ENCODE measurements around the gene ZNF367. TPM values are rescaled to one million over a fixed set of nuclear protein-coding genes. Genes with fewer than 3 reads are reported as not detected.
A peak's percentile ranks its signal among the peaks of the same experiment; 100 is the strongest.

ZNF367 gene
- total and polyA plus RNA-seq, 7 donors, result 0.28 to 3.5 (median 1.4) TPM

GRCh38 chr9:96350866-96351265 lies 67.3 kb downstream of the ZNF367 start:
- Histone ChIP-seq H3K27me3 (no peaks in the 10 kb centered on the region), H3K9me3 (no peaks in the 10 kb centered on the region), H3K4me1 (peaks cover 0 to 4% (median 0%) of the 10 kb centered on the region in 4 donors), H3K27ac (no peak overlapping the region), H3K36me3 (peaks cover 0 to 32% (median 5%) of the 10 kb centered on the region in 4 donors), H3K4me3 (no peak overlapping the region)
- intact Hi-C loops (cut with DNase I), result no loop called here
- DNase-seq, result no peak
- WGBS, 2 donors, result 26 to 66% methylated on average over 1 of the region's 1 CpG
- no peak for TF ChIP-seq POLR2AphosphoS5 (IDR thresholded peaks at IDR 0.05)
- no peak for TF ChIP-seq POLR2A (IDR thresholded peaks at IDR 0.05)
- no peak for TF ChIP-seq EP300 (IDR thresholded peaks at IDR 0.05)
- TF ChIP-seq CTCF (IDR thresholded peaks at IDR 0.05), result no peak

GRCh38 chr9:96348261-96348660 lies 69.9 kb downstream of the ZNF367 start:
- intact Hi-C loops (cut with DNase I), result loop anchor here (5.0 kb wide), 1 partner anchor 309 kb away; the partner anchor contains the start of gene PRXL2C
- no peak overlapping the region for H3K4me3 ChIP-seq
- peaks cover 0 to 26% (median 5%) of the 10 kb centered on the region in 4 donors for H3K36me3 ChIP-seq
- H3K27ac ChIP-seq, result no peak overlapping the region
- H3K27me3 ChIP-seq, result no peaks in the 10 kb centered on the region
- H3K9me3 ChIP-seq, result no peaks in the 10 kb centered on the region
- peaks cover 0 to 18% (median 16%) of the 10 kb centered on the region in 4 donors for H3K4me1 ChIP-seq
- no peak for TF ChIP-seq POLR2AphosphoS5 (IDR thresholded peaks at IDR 0.05)
- TF ChIP-seq POLR2A (IDR thresholded peaks at IDR 0.05), result no peak
- no peak for TF ChIP-seq CTCF (IDR thresholded peaks at IDR 0.05)
- no peak for TF ChIP-seq EP300 (IDR thresholded peaks at IDR 0.05)
- WGBS, 2 donors, result 96 to 97% methylated on average over 5 of the region's 5 CpGs
- no peak for DNase-seq

- TF ChIP-seq CTCF (IDR thresholded peaks at IDR 0.05) (no peak), EP300 (IDR thresholded peaks at IDR 0.05) (no peak), POLR2AphosphoS5 (IDR thresholded peaks at IDR 0.05) (no peak), POLR2A (IDR thresholded peaks at IDR 0.05) (no peak)
- whole genome bisulfite sequencing, 2 donors, result 92 to 97% methylated on average over 9 of the region's 9 CpGs
- Histone ChIP-seq H3K4me1 (peaks cover 0 to 26% (median 21%) of the 10 kb centered on the region in 4 donors), H3K36me3 (peaks cover 0 to 13% (median 5%) of the 10 kb centered on the region in 4 donors), H3K4me3 (no peak overlapping the region), H3K27ac (peak overlapping the region; percentile 50 to 70 (median 58)), H3K9me3 (no peaks in the 10 kb centered on the region), H3K27me3 (no peaks in the 10 kb centered on the region)
- DNase-seq, result no peak
- intact Hi-C loops (cut with DNase I), result loop anchor here (5.0 kb wide), 1 partner anchor 312 kb away; the partner anchor contains the start of gene PRXL2C
Observed at GRCh38 chr9:96345551-96345950, 72.6 kb downstream of the ZNF367 start.

- Histone ChIP-seq H3K4me3 (no peak overlapping the region), H3K9me3 (no peaks in the 10 kb centered on the region), H3K36me3 (peaks cover 0 to 13% (median 5%) of the 10 kb centered on the region in 4 donors), H3K27me3 (no peaks in the 10 kb centered on the region), H3K4me1 (peaks cover 0 to 33% (median 22%) of the 10 kb centered on the region in 4 donors), H3K27ac (peak overlapping the region; percentile 50 to 70 (median 58))
- intact Hi-C loops (cut with DNase I), result loop anchor here (5.0 kb wide), 1 partner anchor 313 kb away; the partner anchor contains the start of gene PRXL2C
- WGBS, 2 donors, result 43 to 50% methylated on average over 6 of the region's 6 CpGs
- DNase-seq, result peak; percentile 87
- TF ChIP-seq POLR2AphosphoS5 (IDR thresholded peaks at IDR 0.05), result peak in 1 of 4 donors; percentile 20
- TF ChIP-seq CTCF (IDR thresholded peaks at IDR 0.05), result no peak
- no peak for TF ChIP-seq POLR2A (IDR thresholded peaks at IDR 0.05)
- no peak for TF ChIP-seq EP300 (IDR thresholded peaks at IDR 0.05)
Observed at GRCh38 chr9:96344458-96345180, 73.6 kb downstream of the ZNF367 start.

Measured in sigmoid colon (tissue), 7 donors.